Stimulated activated CD8-positive, alpha-beta memory T cell treated with anti-CD3 and anti-CD28 coated beads, Interleukin-15, amount 100 ng/mL, for 48 hours (primary cell): ENCODE measurements around the gene ZNF446.
"Not testable (repeated sequence)": the region's sequence is repeated elsewhere in the genome, so short reads cannot be mapped to it uniquely, and the experiment has no call there.

Source experiments
- DNase-seq, 2 donors: peaks; one replicate each; pipeline ENCODE4 v3.0.0-alpha.2; 2020; ENCODE audit warnings: low read depth in 2 of 2

The ZNF446 gene

DNA sequence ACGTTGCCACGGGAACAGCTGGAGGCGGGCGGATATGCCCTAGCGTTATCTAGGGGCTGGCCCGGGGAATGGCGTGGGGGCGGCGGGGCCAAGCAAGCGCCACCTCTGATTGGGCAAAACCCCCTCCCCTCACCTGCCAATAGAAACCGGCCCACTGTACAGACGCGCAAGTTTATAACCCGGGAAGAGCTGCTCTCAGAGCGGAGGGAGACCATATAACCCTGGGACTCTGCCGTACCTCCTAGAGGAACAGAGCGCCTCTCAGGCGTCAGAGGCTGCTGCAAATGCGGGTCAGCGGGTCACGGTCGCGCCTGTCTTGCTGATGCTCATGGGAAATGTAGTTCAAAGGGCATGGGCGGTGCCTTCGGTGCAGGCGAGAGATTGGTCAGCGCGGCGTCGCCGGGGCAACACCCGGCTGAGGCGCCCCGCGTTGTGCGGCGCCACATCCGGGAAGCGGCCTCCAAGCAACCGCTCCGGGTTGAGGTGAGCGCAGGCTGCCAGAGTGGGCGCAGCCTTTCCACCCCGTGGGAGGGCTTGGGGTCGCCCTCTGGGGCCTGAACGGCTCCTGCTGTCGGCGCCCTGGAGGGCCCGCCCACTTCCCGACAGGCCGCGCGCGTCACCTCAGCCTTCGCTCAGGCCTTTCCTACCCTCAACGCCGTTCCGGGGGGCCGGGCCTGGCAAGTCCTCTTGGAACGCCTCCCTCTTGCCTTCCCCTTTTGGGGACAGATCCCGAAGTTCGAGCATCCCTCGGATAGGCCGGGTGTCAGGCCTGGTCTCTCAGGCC, at the start of gene ZNF446:
Gene ZNF446, plus strand, starts transcription at position 639 of the 784 bp plus-strand sequence. CDS start 867 bp downstream, outside the sequence.
- DNase-seq, result peak; percentile 95 to 96

DNA sequence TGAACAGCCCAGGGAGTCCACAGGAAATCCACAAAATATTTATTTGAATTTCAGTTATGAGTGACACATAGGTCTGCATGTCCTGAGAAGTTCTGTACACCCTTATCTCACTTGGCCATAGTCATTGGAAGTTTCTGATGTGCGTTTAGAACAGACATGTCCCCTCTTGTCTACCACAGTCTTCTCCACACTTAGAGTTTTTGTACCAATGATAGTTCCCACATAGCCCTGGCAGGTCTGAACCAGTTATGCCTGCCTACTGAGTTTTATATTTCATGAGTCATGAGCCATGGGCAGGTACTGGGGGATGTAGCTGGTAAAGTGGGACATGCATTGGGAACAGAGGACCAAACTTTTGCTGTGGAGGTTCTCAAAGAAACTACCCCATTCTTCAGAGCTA, 47.5 kb upstream of the ZNF446 start:
- no peak for DNase-seq

DNA sequence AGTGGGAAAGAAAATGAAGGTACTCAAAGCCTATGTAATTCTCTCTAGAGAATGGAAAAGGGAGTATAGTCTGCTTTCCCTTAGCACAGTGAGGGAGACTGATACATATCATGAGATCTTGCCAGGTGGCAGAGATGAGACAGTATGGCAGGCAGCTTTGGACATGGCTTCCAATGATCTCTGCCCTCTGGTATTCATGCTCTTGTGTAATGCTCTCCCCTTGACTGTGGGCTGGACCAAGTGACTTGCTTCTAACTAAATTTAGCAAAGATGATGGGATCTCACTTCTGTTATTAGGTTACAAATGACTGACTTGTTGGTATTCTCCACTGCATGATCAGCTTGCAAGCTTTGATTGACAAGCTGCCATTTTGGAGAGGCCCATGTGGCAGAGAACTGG, 46.4 kb upstream of the ZNF446 start:
- no peak for DNase-seq

DNA sequence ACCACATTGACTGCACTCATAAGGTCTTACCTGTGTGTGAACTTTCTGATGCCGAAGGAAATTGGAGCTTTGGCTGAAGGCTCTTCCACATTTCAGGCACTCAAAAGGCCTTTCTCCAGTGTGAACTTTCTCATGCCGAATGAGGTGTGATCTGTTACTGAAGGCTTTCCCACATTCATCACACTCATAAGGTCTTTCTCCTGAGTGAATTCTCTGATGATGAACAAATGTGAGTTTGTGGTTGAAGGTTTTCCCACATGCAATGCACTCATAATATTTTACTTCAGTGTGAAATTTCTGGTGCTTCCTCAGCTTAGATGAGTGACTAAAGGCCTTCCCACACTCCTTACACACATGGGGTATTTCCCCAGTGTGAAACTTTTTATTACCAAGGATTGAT, 41.9 kb upstream of the ZNF446 start:
- DNase-seq, result no peak

DNA sequence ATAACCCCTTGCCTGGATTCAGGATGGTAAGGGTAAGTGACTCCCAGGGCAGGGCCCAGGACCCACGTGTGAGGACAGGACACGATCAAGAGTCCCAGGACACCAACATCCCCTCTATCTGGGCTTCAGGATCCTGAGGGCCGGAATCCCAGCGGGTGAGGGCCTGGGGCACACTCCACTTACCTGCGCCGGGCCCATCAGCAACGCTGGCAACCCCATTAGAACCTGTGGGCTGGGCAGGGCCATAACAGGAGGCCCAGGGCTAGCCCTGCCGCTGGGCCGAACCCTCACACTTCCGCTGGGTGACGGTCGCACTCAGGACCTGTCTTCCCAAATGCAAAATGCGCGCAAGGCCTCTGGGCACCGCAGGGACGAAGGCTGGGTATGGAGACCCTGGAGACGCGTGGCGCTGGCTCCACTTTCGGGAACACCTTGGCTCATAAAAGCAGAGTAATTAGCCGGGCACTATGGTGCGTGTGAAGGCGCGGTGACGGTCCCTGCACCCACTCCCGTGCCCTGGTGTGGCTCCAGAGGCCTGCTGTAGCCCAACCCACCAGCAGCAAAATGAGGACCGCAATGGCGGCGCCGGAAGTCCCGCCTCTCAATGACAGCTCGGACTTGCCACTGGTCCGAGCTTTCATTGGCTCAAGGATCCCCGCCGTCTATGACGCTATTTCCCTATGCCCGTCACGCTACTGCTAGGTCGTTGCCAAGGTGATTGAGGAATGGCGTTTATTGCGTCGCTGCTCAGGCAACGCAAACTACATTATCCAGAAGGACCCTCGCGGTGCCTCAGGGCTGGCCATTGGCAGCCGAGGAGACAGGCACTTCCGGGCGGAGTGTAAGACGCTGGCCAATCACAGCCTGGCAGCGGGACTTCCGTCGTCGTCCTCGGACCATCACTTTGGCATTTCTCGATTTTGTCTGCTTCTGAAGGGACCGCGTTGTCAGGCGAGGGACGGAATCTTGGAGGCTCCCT, 36.3 kb upstream of the ZNF446 start, which contains the start of gene ZNF132:
Gene ZNF132, minus strand, starts transcription at position 578 of the 979 bp plus-strand sequence. Its CDS starts 332 bp downstream, at position 246.
- peak; percentile 90 to 95 for DNase-seq

DNA sequence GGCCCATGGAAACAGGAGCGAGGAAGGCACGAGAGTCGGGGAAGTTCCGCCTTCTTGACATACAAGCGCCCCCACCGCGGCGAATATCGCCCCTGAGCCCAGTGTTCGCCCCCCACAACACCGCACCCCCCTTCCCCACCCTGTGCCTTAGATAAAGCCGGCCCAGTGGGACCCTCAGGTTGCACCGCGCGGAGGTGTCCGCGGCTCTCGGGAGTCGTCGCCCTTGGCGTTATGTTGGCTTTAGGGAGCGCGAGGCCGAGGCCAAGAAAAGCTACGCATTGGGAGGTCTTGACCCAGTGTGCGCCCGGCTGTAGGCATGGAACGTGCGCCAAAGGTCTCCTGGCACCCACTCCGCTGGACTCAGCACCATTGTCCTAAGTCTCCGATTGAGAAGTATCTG, 35.6 kb upstream of the ZNF446 start:
- no peak for DNase-seq

DNA sequence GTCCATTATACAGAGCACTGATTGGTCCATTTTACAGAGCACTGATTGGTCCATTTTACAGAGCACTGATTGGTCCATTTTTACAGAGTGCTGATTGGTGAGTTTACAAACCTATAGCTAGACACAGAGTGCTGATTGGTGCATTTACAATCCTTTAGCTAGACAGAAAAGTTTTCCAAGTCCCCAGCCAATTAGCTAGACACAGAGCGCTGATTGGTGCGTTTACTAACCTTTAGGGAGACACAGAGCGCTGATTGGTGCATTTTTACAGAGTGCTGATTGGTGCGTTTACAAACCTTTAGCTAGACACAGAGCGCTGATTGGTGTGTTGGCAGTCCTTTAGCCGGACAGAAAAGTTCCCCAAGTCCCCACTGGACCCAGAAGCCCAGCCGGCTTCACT, 33.2 kb upstream of the ZNF446 start:
- not testable (repeated sequence) for DNase-seq

DNA sequence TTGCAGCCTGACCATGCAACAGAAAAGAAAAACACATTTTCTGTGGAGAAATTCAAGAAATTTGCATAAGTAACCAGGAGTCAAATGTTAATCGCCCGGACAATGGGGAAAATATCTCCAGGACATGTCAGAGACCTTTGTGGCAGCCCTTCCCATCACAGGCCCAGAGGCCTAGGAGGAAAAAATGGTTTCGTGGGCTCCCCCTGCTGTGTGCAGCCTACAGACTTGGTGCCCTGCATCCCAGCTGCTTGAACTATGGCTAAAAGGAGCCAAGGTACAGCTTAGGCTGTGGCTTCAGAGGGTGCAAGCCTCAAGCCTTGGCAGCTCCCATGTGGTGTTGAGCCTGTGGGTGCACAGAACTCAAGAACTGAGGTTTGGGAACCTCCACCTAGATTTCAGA, 27.3 kb upstream of the ZNF446 start:
- DNase-seq, result not testable (repeated sequence)

DNA sequence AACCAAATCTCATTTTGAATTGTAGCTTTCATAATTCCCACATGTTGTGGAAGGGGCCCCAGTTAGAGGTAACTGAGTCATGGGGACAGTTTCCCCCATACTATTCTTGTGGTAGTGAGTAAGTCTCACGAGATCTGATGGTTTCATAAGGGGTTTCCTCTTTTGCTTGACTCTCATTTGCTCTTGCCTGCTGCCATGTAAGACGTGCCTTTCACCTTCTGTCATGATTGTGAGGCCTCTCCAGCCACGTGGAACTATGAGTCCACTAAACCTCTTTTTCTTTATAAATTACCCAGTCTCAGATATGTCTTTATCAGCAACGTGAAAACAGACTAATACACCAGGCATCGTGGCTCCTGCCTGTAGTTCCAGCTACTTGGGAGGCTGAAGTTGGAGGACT, 26.2 kb upstream of the ZNF446 start:
- not testable (repeated sequence) for DNase-seq

DNA sequence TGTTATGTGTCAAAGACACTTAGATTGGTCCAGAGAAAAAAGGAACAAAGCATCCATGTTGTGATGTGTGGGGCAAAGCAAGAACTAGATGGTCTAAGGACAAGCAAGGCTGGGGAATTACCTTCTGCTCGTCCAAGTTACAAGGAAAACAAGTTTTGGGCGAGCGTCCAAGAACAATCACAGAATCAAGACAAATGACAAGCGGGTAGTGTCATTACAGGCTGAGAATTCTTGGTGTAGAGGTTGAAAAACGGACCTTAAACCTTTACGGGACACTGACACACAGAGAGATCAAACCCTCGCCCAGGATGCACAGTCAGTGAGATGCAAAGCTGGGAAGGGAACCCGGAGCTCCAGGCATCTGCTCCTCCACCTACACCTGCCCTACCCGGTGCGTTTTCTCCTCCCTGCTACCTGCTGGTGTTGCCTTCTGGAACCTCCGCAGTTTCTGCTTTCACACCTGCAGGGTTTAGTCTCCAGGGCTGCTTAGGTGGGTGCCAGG, 25.2 kb upstream of the ZNF446 start:
- no peak for DNase-seq

DNA sequence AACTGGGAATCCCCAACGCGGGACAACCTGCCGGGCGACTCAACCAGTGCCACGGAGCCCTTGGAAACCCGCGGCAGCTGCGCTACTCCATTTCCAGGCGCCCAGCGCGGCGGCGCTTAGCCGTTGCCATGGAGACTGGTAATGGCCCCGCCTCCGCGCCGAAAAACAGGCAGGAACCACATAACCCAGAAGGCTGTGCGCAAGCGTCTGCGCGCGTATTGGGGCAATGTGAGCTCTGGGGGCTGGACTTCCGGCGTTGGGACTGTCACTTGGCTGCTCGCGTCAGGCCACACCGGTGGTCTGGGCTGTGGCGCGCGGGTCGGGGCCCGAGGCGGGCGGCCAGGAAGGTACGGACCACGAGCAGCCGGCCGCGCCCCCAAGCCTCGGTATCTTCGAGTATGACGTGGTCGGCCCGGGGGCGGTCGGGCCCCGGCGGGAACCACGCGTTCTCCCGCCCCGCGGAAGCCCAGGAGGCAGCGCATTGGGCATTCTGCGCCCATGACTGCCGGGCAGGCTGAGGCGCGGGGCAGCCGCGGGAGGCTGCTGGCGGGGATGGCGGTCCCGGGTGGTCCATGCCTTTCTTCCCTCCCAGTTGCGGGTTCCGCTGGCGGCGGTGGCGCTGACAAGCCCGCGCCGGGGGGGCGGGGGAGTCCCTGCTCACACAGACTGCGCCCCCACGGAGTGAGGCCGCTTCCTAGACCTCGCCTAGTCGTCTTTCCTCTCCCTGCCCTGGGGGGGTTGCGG, 24.6 kb upstream of the ZNF446 start, which contains the start of gene ZNF324B:
Gene ZNF324B, plus strand, starts transcription at position 265 of the 744 bp plus-strand sequence. CDS start 2,080 bp downstream, outside the sequence.
- peak; percentile 94 for DNase-seq

DNA sequence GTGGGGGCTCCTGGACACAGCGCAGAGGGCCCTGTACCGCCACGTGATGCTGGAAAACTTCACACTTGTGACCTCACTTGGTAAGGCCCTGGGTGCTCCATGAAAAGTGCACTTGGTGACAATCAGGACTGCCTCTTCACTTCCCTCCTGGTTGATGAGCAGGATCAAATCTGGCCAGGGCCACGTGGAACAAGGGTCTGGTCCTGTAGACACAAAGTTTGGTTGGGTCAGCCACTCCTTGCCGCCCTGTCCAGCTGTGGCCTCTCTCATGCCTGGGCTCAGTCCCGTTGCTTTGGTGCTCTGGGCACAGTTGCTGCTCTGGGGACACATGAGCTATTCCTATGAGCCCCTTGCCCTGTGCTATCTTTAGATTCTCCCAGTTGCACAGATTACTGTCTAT, 22.4 kb upstream of the ZNF446 start:
- no peak for DNase-seq

DNA sequence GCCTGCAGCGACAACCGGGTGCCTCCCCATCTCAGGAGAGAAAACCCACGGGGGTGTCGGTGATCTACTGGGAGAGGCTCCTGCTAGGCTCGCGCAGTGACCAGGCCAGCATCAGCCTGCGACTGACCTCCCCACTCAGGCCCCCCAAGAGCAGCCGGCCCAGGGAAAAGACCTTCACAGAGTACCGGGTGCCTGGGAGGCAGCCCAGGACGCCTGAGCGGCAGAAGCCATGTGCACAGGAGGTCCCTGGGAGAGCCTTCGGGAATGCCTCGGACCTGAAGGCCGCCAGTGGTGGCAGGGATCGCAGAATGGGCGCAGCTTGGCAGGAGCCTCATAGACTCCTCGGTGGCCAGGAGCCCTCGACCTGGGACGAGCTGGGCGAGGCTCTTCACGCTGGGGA, 20.8 kb upstream of the ZNF446 start:
- DNase-seq, result no peak

DNA sequence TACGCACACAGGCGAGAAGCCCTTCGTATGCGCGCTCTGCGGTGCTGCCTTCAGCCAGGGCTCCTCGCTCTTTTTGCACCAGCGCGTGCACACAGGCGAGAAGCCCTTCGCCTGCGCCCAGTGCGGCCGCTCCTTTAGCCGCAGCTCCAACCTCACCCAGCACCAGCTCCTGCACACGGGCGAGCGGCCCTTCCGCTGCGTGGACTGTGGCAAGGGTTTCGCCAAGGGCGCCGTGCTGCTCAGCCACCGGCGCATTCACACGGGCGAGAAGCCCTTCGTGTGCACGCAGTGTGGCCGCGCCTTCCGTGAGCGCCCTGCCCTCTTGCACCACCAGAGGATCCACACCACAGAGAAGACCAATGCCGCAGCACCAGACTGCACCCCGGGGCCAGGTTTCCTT, 20.0 kb upstream of the ZNF446 start:
- no peak for DNase-seq

DNA sequence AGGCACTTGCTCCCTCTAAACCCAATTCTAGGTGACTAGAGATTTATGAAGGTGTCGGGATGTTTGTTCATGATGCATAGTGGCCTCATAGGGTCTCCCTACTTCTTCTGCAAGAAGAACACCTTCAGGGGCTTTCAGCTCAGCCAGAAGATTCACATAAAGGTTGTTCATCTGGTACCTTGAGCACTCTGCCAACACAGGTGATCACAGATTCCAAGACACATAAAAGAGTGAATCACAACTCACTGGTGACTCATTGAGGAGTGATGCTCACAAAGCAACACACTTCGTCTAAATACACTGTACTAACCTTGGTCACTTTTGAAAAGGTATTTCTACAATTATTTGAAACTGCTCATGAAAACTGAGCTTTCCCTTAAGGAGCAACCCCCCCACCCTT, 16.1 kb upstream of the ZNF446 start:
- no peak for DNase-seq

DNA sequence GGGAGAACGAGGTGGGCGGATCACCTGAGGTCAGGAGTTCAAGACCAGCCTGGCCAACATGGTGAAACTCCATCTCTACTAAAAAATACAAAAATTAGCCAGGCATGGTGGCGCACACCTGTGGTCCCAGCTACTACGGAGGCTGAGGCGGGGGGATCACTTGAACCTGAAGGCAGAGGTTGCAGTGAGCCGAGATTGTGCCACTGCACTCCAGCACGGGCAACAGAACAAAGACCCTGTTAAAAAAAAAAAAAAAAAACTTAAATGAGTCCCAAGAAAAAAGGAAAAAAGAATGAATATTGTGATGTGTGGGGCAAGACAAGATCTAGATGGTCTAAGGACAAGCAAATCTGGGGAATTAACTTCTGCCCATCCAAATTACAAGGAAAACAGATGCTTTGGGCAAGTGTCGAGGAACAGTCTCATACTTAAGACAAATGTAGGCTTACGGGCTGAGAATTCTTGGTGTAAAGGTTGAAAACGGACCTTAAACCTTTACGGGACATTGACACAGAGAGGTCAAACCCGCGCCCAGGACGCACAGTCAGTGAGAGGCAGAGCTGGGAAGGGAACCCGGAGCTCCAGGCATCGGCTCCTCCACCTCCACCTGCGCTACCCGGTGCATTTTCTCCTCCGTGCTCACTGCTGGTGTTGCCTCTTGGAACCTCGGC, 9.9 kb upstream of the ZNF446 start:
- no peak for DNase-seq

DNA sequence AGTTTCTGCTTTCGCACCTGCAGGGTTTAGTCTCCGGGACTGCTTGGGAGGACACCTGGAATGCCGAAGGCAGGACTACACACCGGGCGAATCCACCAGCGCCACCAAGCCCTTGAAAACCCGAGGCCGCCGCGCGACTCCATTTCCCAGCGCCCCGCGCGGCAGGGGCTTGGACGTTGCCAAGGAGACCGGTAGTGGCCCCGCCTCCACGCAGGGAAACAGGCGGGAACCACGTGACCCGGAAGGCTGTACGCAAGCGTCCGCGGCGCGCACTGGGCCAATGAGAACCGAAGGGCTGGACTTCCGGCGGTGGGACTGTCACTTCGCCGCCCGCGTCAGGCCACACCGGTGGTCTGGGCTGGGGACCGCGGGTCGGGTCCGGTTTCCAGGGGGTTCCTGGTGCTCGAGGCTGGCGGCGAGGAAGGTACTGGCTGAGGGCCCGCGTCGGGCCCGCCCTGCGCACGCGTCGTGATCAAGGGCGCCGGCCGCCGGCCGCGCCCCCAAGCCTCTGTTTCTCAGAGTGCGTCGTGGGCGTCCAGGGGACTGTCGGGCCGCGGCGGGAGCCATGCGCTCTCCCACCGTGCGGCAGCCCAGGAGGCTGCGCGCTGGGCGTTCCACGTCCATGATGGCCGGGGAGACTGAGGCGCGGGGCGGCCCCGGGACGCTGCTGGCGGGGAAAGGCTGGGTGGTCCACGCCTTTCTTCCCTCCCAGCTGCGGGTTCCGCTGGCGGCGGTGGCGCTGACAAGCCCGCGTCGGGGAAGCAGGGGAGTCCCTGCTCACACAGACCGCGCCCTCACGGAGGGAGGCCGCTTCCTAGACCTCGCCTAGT, 9.2 kb upstream of the ZNF446 start, which contains the start of gene ZNF324:
Gene ZNF324, plus strand, starts transcription at position 321 of the 830 bp plus-strand sequence. CDS start 2,106 bp downstream, outside the sequence.
- DNase-seq, result peak; percentile 97 to 98

DNA sequence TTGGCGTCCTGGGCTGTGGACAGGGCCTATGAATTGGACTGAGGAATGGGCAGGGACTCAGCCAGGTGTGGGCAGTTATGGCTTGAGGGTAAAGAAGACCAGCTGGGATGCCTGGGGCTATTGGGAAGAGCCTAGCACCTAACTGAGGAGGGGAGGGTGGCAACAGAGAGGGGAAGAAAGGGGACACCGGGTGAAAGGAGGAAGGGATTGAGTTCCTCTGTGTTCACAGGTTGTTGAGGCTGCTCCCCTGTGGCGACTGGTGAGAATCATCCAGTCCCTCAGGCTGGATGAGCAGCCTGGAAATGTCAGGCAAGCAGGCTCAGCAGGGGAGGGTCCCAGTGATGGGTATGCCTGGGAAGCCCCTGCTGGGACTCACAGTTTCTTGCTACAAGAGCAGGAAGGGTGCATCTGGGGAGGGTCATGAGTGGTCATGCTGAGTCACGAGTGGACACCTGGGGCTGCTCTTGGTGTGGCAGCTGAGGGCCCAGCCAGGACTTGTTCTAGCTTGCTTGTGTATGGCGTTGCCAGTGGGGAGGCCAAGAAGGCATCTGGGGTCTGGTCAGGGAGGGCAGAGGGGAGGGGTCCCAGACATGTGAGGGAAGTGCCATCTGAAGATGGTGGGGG, 7.8 kb upstream of the ZNF446 start:
- DNase-seq, result no peak
